ENCODE data around the gene CDK14.

- peak; percentile 87 for TF ChIP-seq CTCF (IDR thresholded peaks at IDR 0.05; ENCODE audit: low read depth, low read length)
- no peak for TF ChIP-seq EZH2phosphoT487 (IDR thresholded peaks at IDR 0.05; ENCODE audit: low read depth)
These were observed 438.6 kb downstream of the CDK14 start for GRCh38 chr7:91034459-91035368.

Measured in OCI-LY3 (cell line).